Right lobe of liver (tissue), 6 donors: ENCODE results near the gene SYNJ2. TPM values are rescaled to one million over a fixed set of nuclear protein-coding genes. Genes with fewer than 3 reads are reported as not detected.

Experiments used
- ATAC-seq, 4 donors: fragments of 200-7000 bp; cut with Tn5 transposase; one replicate each; pipeline ENCODE4 v1.9.1; 2020; ENCODE audit warnings: mild to moderate bottlenecking in 4 of 4, moderate library complexity in 4 of 4
- DNase-seq, 3 donors: peaks; one replicate each; pipeline ENCODE4 v3.0.0-alpha.2; 2020
- H3K27ac ChIP-seq, 3 donors: fragments of 200-600 bp; one replicate each; pipeline ENCODE4 v1.8.0; 2022
- H3K27me3 ChIP-seq, 2 donors: fragments of 200-600 bp; one replicate each; pipeline ENCODE4 v1.8.0; 2022
- H3K36me3 ChIP-seq, 4 donors: fragments of 200-600 bp; sonication (generic) in 1 of 4; one replicate each; pipeline versions ENCODE4 v1.5.1 to v1.8.0; 2017 to 2022; ENCODE audit warnings: control low read depth in 1 of 4
- H3K4me1 ChIP-seq, 4 donors: fragments of 200-600 bp; sonication (generic) in 1 of 4; one replicate each; pipeline versions ENCODE4 v1.5.1 to v1.8.0; 2017 to 2022; ENCODE audit warnings: control low read depth in 1 of 4
- H3K4me3 ChIP-seq, 3 donors: fragments of 200-600 bp; one replicate each; pipeline ENCODE4 v1.8.0; 2022
- H3K9me3 ChIP-seq, 4 donors: fragments of 200-600 bp; sonication (generic) in 1 of 4; one replicate each; pipeline versions ENCODE4 v1.5.1 to v1.8.0; 2017 to 2022; ENCODE audit warnings: control low read depth in 1 of 4
- POLR2A ChIP-seq: fragments of 450-650 bp; IDR thresholded peaks from one replicate; pipeline ENCODE4 v1.6.1; 2017; ENCODE audit warnings: antibody characterized with exemption, mild to moderate bottlenecking
- WGBS: methylation state at CpG from one replicate; pipeline ENCODE4 v1.1.6; 2018; ENCODE audit warnings: low coverage, low lambda C conversion rate; ENCODE audit not compliant: insufficient coverage; ENCODE audit errors: missing lambda C conversion rate; 5-methylcytosine and 5-hydroxymethylcytosine counted together
- intact Hi-C, 2 donors: fragments of 100-400 bp; cut with DNase I; formaldehyde crosslinking; loops; one replicate each; pipeline versions ENCODE4 v1.11.2 to v1.14.1; 2022
- total RNA-seq, 6 experiments: library from RNA; depleted of rRNA in 2 of 6; stranded (reverse); fragments of >200 nt in 2 of 6; fragmentation: NEBNext Ultra II Directional in 3 of 6; extraction: Animal tissue kit (Norgen Biotek cat#: 25700) in 3 of 6; gene quantifications; one replicate each; pipeline versions ENCODE4 v1.1.0 to v1.2.4, GENCODE V29; 2016 to 2023
- TF ChIP-seq, protein P1 (sequence below), 4 donors: fragments of 200-600 bp in 3 of 4; fragments of 450-650 bp in 1 of 4; IDR thresholded peaks; one replicate each; pipeline versions ENCODE4 v1.5.1 to v1.8.0; 2016 to 2022; ENCODE audit warnings: antibody characterized with exemption in 4 of 4, mild to moderate bottlenecking in 2 of 4
- donor health status: DM: no; HTN: yes; CAD: no.
- donor health status: DM: no; HTN: no; CAD: no.
- donor health status: DM: no; HTN: no; CAD: no.
- donor health status: DM: no; HTN: yes; CAD: no.
- donor health status: DM: no; HTN: yes; CAD: no.

SYNJ2 gene
- total RNA-seq, 6 experiments from 2014 or later = 3.2 to 7.4 (median 4.2) TPM

DNA sequence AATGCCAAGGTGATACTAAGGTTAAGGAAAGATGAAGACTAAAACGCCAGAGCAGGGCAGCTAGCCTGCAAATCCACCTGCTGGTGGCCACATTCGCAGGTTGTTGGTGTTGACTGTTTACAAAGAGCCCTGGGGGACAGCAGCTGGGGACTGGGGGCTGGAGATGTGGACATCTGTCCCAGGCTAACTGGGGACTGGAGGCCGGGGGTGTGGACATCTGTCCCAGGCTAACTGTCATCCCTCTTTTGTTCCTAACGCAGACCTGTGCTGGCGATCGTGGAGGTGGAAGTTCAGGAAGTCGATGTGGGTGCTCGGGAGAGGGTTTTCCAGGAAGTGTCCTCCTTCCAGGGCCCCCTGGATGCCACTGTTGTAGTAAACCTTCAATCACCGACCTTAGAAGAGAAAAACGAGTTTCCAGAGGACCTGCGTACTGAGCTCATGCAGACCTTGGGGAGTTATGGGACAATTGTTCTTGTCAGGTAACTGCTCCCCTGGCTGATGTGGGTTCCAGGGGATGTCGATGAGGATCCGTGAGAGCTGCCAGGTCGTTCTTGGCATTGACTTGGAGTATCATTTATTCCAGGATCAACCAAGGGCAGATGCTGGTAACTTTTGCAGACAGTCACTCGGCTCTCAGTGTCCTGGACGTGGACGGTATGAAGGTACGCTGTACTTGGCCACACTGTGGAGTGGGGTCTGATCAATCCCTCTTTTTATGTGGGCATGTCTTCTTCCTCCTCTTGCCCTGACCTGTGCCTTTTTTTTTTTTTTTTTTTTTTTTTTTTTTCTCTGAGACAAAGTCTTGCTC lies 99.4 kb downstream of the SYNJ2 start:
- Histone ChIP-seq H3K4me1 (no peaks in the 10 kb centered on the region), H3K9me3 (no peaks in the 10 kb centered on the region), H3K4me3 (no peak overlapping the region), H3K27ac (no peak overlapping the region), H3K27me3 (no peaks in the 10 kb centered on the region), H3K36me3 (peaks cover 0 to 17% (median 1%) of the 10 kb centered on the region in 4 donors)
- no peak for ATAC-seq
- intact Hi-C loops = no loop called here
- 86% methylated on average over 7 of the region's 18 CpGs for WGBS
- TF ChIP-seq, protein P1, sequence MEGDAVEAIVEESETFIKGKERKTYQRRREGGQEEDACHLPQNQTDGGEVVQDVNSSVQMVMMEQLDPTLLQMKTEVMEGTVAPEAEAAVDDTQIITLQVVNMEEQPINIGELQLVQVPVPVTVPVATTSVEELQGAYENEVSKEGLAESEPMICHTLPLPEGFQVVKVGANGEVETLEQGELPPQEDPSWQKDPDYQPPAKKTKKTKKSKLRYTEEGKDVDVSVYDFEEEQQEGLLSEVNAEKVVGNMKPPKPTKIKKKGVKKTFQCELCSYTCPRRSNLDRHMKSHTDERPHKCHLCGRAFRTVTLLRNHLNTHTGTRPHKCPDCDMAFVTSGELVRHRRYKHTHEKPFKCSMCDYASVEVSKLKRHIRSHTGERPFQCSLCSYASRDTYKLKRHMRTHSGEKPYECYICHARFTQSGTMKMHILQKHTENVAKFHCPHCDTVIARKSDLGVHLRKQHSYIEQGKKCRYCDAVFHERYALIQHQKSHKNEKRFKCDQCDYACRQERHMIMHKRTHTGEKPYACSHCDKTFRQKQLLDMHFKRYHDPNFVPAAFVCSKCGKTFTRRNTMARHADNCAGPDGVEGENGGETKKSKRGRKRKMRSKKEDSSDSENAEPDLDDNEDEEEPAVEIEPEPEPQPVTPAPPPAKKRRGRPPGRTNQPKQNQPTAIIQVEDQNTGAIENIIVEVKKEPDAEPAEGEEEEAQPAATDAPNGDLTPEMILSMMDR (IDR thresholded peaks at IDR 0.05) = no peak
- no peak for TF ChIP-seq POLR2A
- DNase-seq = no peak

DNA sequence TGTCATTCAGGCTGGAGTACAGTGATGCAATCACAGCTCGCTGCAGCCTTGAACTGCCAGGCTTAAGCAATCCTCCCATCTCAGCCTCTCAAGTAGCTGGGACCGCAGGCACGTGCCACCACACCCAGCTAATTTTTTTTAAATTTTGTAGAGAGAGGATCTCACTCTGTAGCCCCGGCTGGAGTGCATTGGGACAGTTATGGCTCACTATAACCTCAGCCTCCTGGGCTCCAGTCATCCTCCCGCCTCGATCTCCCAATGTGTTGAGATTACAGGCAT lies 99.9 kb downstream of the SYNJ2 start:
- H3K4me1 ChIP-seq = no peaks in the 10 kb centered on the region
- H3K4me3 ChIP-seq = no peak overlapping the region
- H3K27ac ChIP-seq = no peak overlapping the region
- DNase-seq (no peak), ATAC-seq (peak in 1 of 4 donors; percentile 32)
- intact Hi-C loops = no loop called here
- H3K9me3 ChIP-seq = no peaks in the 10 kb centered on the region
- H3K36me3 ChIP-seq = peaks cover 0 to 14% (median 1%) of the 10 kb centered on the region in 4 donors
- no peak for TF ChIP-seq POLR2A
- TF ChIP-seq, protein P1 (IDR thresholded peaks at IDR 0.05) = no peak
- 70% methylated on average over 6 of the region's 6 CpGs for WGBS
- H3K27me3 ChIP-seq = no peaks in the 10 kb centered on the region

DNA sequence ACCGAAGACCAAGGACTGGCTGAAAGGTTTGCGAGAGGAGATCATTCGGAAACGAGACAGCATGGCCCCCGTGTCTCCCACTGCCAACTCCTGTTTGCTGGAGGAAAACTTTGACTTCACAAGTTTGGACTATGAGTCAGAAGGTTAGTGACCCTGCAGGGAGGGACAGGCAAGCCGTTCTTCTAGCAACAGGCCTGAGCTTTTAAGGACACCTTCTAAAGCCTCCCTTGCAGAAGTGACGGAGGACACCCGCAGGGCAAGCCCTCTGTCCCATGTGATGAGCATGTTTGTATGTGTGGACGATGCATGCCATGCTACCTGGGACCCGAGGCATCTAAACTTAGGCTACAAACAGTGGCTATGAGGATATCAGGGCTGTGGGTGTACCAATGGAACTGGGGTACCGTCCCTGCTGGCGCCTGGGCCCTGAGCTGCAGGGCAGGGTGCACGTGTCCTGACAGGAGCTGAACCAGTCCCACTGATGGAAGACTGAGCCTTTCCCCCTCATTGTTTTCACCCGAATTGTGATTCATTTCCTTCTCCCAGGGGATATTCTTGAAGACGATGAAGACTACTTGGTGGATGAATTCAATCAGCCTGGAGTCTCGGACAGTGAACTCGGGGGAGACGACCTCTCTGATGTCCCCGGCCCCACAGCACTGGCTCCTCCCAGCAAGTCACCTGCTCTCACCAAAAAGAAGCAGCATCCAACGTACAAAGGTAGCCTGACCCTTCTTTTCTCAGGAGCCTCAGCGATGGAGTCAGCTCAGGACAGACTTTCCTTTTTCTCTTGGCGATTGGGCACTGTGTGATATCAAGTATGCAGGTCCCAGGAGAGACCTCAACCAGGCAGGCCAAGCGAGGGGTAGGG lies 102.0 kb downstream of the SYNJ2 start:
- 94% methylated on average over 6 of the region's 23 CpGs for WGBS
- H3K36me3 ChIP-seq = peaks cover 0 to 4% (median 1%) of the 10 kb centered on the region in 4 donors
- DNase-seq (no peak), ATAC-seq (peak in 1 of 4 donors; percentile 12)
- H3K4me3 ChIP-seq = no peak overlapping the region
- no peaks in the 10 kb centered on the region for H3K27me3 ChIP-seq
- H3K27ac ChIP-seq = no peak overlapping the region
- no peaks in the 10 kb centered on the region for H3K4me1 ChIP-seq
- intact Hi-C loops = no loop called here
- TF ChIP-seq POLR2A = no peak
- TF ChIP-seq, protein P1 (IDR thresholded peaks at IDR 0.05) = no peak
- no peaks in the 10 kb centered on the region for H3K9me3 ChIP-seq

DNA sequence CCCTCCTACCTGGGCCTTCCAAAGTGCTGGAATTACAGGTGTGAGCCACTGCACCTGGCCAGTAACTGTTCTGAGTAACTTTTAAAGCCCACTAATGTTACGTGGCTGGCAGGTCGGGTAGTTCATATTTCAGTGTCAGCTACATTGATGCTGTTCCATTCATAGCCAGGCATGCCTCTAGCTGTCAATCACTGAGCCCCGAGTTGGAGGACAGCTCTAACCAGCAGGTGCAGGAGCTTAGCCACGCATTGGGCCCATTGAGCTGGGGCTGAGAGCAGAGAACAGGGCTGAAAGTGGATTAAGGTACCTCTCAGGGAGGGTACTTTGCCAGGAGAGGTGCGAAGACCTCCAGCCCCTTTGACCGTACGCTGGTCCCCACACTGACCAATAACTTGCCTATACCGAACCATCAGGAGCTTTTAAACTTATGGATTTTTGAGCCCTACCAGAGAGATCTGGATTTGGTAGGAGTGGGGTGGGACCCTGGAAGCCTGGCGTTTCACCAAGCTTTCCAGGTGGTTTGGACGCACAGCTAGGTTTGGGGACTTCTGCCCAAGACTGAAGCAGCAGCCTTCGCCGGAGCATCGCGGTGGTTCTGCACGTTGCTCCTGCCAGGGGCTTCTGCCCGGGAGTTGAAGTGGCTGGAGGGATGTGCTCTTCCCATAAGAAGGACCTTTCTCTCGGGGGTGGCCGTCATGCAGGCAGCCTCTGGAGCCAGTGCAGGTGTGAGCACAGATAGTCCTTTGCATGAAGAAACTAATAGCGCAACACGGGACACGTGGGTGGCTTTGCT lies 103.8 kb downstream of the SYNJ2 start:
- ATAC-seq = no peak
- H3K27me3 ChIP-seq = no peaks in the 10 kb centered on the region
- no peak overlapping the region for H3K4me3 ChIP-seq
- H3K9me3 ChIP-seq = no peaks in the 10 kb centered on the region
- TF ChIP-seq, protein P1 (IDR thresholded peaks at IDR 0.05) = no peak
- no peak for TF ChIP-seq POLR2A
- DNase-seq = no peak
- peaks cover 0 to 4% (median 1%) of the 10 kb centered on the region in 4 donors for H3K36me3 ChIP-seq
- H3K4me1 ChIP-seq = no peaks in the 10 kb centered on the region
- 100% methylated on average over 4 of the region's 21 CpGs for whole genome bisulfite sequencing
- H3K27ac ChIP-seq = no peak overlapping the region
- intact Hi-C loops = no loop called here
